Uterus (tissue), 2 donors: ENCODE results near the gene ZNF548.

Source experiments
- CTCF ChIP-seq, 4 experiments: fragments of 200-600 bp in 2 of 4; fragments of 450-650 bp in 2 of 4; sonication (generic) in 2 of 4; IDR thresholded peaks; one replicate each; pipeline ENCODE4 v1.5.1; 2016 to 2019; ENCODE audit warnings: antibody characterized with exemption in 4 of 4, mild to moderate bottlenecking in 2 of 4, moderate library complexity in 1 of 4
- POLR2A ChIP-seq, 2 donors: fragments of 450-650 bp; IDR thresholded peaks; one replicate each; pipeline ENCODE4 v1.6.1; 2016; ENCODE audit warnings: antibody characterized with exemption in 2 of 2, mild to moderate bottlenecking in 1 of 2, moderate library complexity in 1 of 2

GRCh38 chr19:57342582-57342981 lies 47.1 kb upstream of the ZNF548 start:
- TF ChIP-seq CTCF (IDR thresholded peaks at IDR 0.05) (no peak), POLR2A (IDR thresholded peaks at IDR 0.05) (no peak)
